Measurements from ENCODE around the gene DACT3.

DNA sequence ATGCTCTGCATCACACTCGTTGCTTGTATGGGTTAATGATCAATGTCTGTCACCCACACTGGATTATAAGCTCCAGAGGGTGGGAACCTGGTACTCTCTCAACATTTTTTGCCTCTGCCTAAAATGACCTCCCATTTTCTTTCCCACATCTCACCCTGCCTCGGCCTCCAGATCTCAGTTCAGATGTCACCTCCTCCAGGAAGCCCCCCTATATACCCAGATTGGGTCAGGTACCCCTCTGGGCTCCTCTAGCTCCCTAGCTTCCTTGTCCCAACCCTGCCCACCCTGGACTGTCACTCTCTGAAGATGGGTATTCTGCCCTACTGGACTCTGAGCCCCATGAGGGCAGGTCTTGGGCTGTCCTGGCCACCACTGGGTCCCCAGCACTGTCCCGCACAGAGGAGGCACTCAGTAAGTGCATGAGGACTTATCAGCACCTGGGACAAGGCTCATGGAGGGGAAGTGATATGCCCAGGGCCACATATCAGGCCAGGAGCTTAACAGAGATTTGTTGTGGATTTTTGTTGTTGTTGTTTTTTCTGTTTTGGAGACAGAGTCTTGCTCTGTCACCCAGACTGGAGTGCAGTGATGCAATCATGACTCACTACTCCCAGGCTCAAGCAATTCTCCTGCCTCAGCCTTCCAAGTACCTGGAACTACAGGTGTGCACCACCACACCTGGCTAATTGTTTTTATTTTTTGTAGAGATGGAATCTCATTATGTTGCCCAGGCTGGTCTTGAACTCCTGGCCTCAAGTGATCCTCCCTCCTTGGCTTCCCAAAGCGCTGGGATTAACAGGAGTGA, 32.1 kb upstream of the DACT3 start:
- no peak for TF ChIP-seq POLR2A (IDR thresholded peaks at IDR 0.05; ENCODE audit: low read length)
- TF ChIP-seq GATA1 (IDR thresholded peaks at IDR 0.05; ENCODE audit: low read depth, low read length), result no peak

Data from erythroblast (primary cell).